Bronchial epithelial cell (primary cell): Measurements from ENCODE around the gene KRT78. TPM values are rescaled to one million over a fixed set of nuclear protein-coding genes. Genes with fewer than 3 reads are reported as not detected.

Experiments used
- DNase-seq: peaks from one replicate; pipeline ENCODE4 v3.0.0-alpha.2; 2010; ENCODE audit warnings: low read depth
- FAIRE-seq: peaks from 2 replicates; lab custom pipeline; 2011; peaks lifted over from hg19 to GRCh38; lab: Jason Lieb, UNC
- H3K27me3 ChIP-seq: 2 replicates; pipeline ENCODE4 v1.5.1; 2011; ENCODE audit warnings: low read length; ENCODE audit not compliant: control insufficient read depth, insufficient read depth
- H3K36me3 ChIP-seq: 2 replicates; pipeline ENCODE4 v1.5.1; 2011; ENCODE audit warnings: low read length; ENCODE audit not compliant: control insufficient read depth, insufficient read depth
- H3K4me3 ChIP-seq: 2 replicates; pipeline ENCODE4 v1.5.1; 2011; ENCODE audit warnings: mild to moderate bottlenecking, low read depth, low read length, control low read depth
- CTCF ChIP-seq: IDR thresholded peaks from 2 replicates; pipeline ENCODE4 v1.5.1; 2011; ENCODE audit warnings: mild to moderate bottlenecking, moderate library complexity, low read length, control low read depth, inconsistent platforms; ENCODE audit not compliant: insufficient read depth, severe bottlenecking
- total RNA-seq: library from RNA; depleted of rRNA; stranded (reverse); fragments of >200 nt; gene quantifications from 2 replicates; pipeline ENCODE4 v1.2.1, GENCODE V29; 2014

KRT78 gene
- total RNA-seq, 1 donor from 2014 or later, result 5.3 TPM

DNA sequence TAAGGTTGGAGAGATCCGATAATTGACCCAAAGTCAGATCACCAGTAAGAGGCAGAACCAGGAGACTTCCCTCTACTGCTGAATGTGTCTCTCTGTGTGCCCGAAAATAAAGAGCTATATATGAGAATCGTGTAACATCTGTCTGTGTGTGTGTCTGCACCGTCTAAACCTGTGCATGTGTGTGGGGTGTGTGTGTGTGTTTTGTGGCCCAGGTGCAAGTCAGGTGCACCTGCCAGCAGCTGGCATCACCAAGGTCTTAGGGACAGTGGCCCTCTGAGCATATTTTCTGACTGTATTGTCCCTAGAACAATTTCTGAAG lies 24.7 kb upstream of the KRT78 start:
- no peaks in the 10 kb centered on the region for H3K36me3 ChIP-seq
- DNase-seq (no peak), FAIRE-seq (no peak)
- H3K4me3 ChIP-seq, result peak overlapping the region; percentile 27
- TF ChIP-seq CTCF, result no peak
- H3K27me3 ChIP-seq, result no peaks in the 10 kb centered on the region

DNA sequence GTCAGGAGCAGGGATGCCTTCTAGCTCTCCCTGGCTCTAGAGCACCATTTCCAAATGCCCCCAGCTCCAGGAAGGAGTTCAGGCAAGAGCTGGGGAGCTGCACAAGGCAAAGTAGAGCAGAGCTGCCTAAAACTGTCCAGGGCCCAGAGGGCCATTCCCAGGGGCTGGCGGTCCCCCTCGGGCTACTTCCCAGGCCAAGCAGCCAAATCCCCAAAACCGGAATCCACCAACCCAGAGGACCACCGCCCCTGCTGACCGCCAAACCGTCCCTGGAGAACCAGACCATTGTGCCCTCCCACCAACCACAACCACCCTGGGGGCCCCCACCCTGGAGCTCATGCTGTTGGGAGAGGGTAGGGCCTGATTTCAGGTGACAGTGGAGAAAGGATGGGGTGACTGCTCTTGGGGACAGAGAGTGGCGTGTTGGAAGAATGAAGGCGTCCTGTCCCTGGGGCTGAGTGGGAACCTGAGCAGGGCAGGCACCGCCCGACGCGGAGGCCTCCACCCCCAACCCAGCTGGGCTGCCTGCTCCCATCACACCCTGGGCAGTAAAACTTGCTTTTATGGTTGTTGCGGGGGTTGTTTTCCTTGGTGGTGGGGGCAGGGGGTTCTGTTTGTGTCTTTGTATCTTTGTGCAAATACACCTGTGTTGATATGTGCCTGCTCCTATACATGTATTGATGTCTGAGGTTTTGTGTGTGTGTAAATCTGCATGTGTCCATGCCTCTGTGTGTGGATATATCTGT lies 24.0 kb upstream of the KRT78 start:
- H3K4me3 ChIP-seq, result no peak overlapping the region
- FAIRE-seq (no peak), DNase-seq (no peak)
- TF ChIP-seq CTCF, result no peak
- no peaks in the 10 kb centered on the region for H3K27me3 ChIP-seq
- H3K36me3 ChIP-seq, result no peaks in the 10 kb centered on the region

- DNase-seq (peak; percentile 99), FAIRE-seq (peak; percentile 92)
- Histone ChIP-seq H3K4me3 (no peak overlapping the region), H3K27me3 (no peaks in the 10 kb centered on the region), H3K36me3 (no peaks in the 10 kb centered on the region)
- no peak for TF ChIP-seq CTCF
Measured at GRCh38 chr12:52871291-52872039, 22.7 kb upstream of the KRT78 start.

GRCh38 chr12:52870361-52871290 lies 21.8 kb upstream of the KRT78 start:
- FAIRE-seq (no peak), DNase-seq (peak; percentile 62)
- no peaks in the 10 kb centered on the region for H3K36me3 ChIP-seq
- H3K4me3 ChIP-seq, result no peak overlapping the region
- H3K27me3 ChIP-seq, result no peaks in the 10 kb centered on the region
- TF ChIP-seq CTCF, result peak; percentile 94

DNA sequence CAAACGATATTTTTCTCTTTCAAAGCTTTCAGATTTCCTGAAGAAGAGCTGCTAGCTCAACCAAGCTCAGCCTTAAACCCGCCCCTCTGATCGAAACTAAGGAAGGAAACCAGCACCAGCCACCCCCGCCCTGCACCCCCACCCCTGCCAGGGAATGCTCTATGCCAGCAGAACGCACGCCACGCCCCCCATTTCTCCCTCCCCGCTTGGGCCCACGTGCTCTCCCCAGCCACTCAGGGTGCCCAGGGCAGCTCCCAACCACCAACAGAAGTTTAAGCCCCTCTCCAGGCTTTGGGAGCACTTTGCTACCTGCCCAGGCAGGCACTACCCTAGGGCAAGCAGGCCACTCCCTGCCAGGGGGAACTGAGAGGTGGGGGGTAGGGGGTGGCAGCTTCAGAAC lies 18.8 kb upstream of the KRT78 start:
- Histone ChIP-seq H3K4me3 (no peak overlapping the region), H3K27me3 (no peaks in the 10 kb centered on the region), H3K36me3 (no peaks in the 10 kb centered on the region)
- DNase-seq (peak; percentile 92), FAIRE-seq (no peak)
- no peak for TF ChIP-seq CTCF
